Hepatocyte (in vitro differentiated cells): ENCODE results near the gene RGS6. TPM values are rescaled to one million over a fixed set of nuclear protein-coding genes. Genes with fewer than 3 reads are reported as not detected.

Source experiments
- DNase-seq: peaks from one replicate; pipeline ENCODE4 v3.0.0-alpha.2; 2016; ENCODE audit warnings: low spot score
- H2AFZ ChIP-seq: fragments of 200-600 bp; sonication (generic); 2 replicates; pipeline ENCODE4 v1.6.0; 2016; ENCODE audit warnings: antibody characterized with exemption, mild to moderate bottlenecking
- H3K27ac ChIP-seq: fragments of 200-600 bp; sonication (generic); 2 replicates; pipeline ENCODE4 v1.5.1; 2016; ENCODE audit warnings: mild to moderate bottlenecking
- H3K27me3 ChIP-seq: fragments of 200-600 bp; sonication (generic); 2 replicates; pipeline ENCODE4 v1.6.1; 2016
- H3K36me3 ChIP-seq: fragments of 200-600 bp; sonication (generic); replicated peaks from 2 replicates; pipeline ENCODE4 v1.5.1; 2016; ENCODE audit warnings: low read depth; ENCODE audit not compliant: insufficient read depth
- H3K4me1 ChIP-seq: fragments of 200-600 bp; sonication (generic); 2 replicates; pipeline ENCODE4 v1.5.1; 2016; ENCODE audit warnings: mild to moderate bottlenecking, moderate library complexity; ENCODE audit not compliant: insufficient read depth
- H3K4me2 ChIP-seq: fragments of 200-600 bp; sonication (generic); 2 replicates; pipeline ENCODE4 v1.6.0; 2016
- H3K4me3 ChIP-seq: fragments of 200-600 bp; sonication (generic); 2 replicates; pipeline ENCODE4 v1.5.1; 2016; ENCODE audit warnings: mild to moderate bottlenecking
- H3K79me2 ChIP-seq: fragments of 200-600 bp; sonication (generic); 2 replicates; pipeline ENCODE4 v1.6.0; 2017; ENCODE audit warnings: mild to moderate bottlenecking
- H3K9me2 ChIP-seq: fragments of 200-600 bp; sonication (generic); replicated peaks from 2 replicates; pipeline ENCODE4 v1.6.0; 2017; ENCODE audit warnings: mild to moderate bottlenecking; ENCODE audit not compliant: insufficient read depth
- H3K9me3 ChIP-seq: fragments of 200-600 bp; sonication (generic); 2 replicates; pipeline ENCODE4 v1.5.1; 2016; ENCODE audit warnings: low read depth, mild to moderate bottlenecking
- H4K20me1 ChIP-seq: fragments of 200-600 bp; sonication (generic); 2 replicates; pipeline ENCODE4 v1.6.0; 2016; ENCODE audit warnings: mild to moderate bottlenecking; ENCODE audit not compliant: insufficient read depth, poor library complexity, severe bottlenecking
- CTCF ChIP-seq: fragments of 200-600 bp; sonication (generic); IDR thresholded peaks from 2 replicates; pipeline ENCODE4 v1.5.1; 2016; ENCODE audit warnings: antibody characterized with exemption, mild to moderate bottlenecking; ENCODE audit not compliant: poor library complexity
- EZH2 ChIP-seq: fragments of 200-600 bp; sonication (generic); IDR thresholded peaks from 2 replicates; pipeline ENCODE4 v1.6.1; 2016; ENCODE audit warnings: antibody characterized with exemption, mild to moderate bottlenecking, borderline replicate concordance
- EZH2phosphoT487 ChIP-seq: fragments of 200-600 bp; sonication (generic); IDR thresholded peaks from one replicate; pipeline ENCODE4 v1.6.1; 2018; ENCODE audit warnings: antibody characterized with exemption, mild to moderate bottlenecking, low read depth, moderate library complexity; ENCODE audit not compliant: unreplicated experiment, severe bottlenecking
- WGBS: methylation state at CpG from one replicate; pipeline ENCODE4 v1.1.6; 2016; ENCODE audit warnings: low lambda C conversion rate; ENCODE audit errors: missing lambda C conversion rate; 5-methylcytosine and 5-hydroxymethylcytosine counted together
- polyA plus RNA-seq: library from polyadenylated mRNA; unstranded; fragments of >200 nt; fragmentation: Nextera tagmentation; extraction: Ambion mirVana; gene quantifications from 2 replicates; pipeline ENCODE4 v1.2.1, GENCODE V29; 2016
- total RNA-seq: library from RNA; depleted of rRNA; stranded (reverse); fragments of >200 nt; gene quantifications from 2 replicates; pipeline ENCODE4 v1.2.3, GENCODE V29; 2014

RGS6 gene
- total and polyA plus RNA-seq, 2 experiments from 2014 or later: 0.25 to 0.87 TPM

GRCh38 chr14:72555609-72556000, 623.4 kb downstream of the RGS6 start:
- DNase-seq: no peak
- no peaks in the 10 kb centered on the region for H3K9me3 ChIP-seq
- H3K36me3 ChIP-seq: no peaks in the 10 kb centered on the region
- TF ChIP-seq EZH2phosphoT487: no peak
- no peak for TF ChIP-seq CTCF
- TF ChIP-seq EZH2: no peak
- no peak overlapping the region for H2AFZ ChIP-seq
- peaks cover 3% of the 10 kb centered on the region for H3K27me3 ChIP-seq
- WGBS: 86% methylated on average over 7 of the region's 7 CpGs
- no peak overlapping the region for H3K4me3 ChIP-seq
- no peaks in the 10 kb centered on the region for H4K20me1 ChIP-seq
- no peaks in the 10 kb centered on the region for H3K4me1 ChIP-seq
- H3K79me2 ChIP-seq: no peaks in the 10 kb centered on the region
- no peak overlapping the region for H3K4me2 ChIP-seq
- H3K27ac ChIP-seq: no peak overlapping the region
- no peaks in the 10 kb centered on the region for H3K9me2 ChIP-seq

GRCh38 chr14:72557671-72558070, 625.4 kb downstream of the RGS6 start:
- no peaks in the 10 kb centered on the region for H3K9me2 ChIP-seq
- H4K20me1 ChIP-seq: no peaks in the 10 kb centered on the region
- TF ChIP-seq EZH2phosphoT487: no peak
- no peak for TF ChIP-seq EZH2
- TF ChIP-seq CTCF: no peak
- no peak overlapping the region for H3K4me3 ChIP-seq
- H3K27me3 ChIP-seq: no peaks in the 10 kb centered on the region
- no peak overlapping the region for H3K4me2 ChIP-seq
- H3K4me1 ChIP-seq: no peaks in the 10 kb centered on the region
- H3K79me2 ChIP-seq: no peaks in the 10 kb centered on the region
- no peaks in the 10 kb centered on the region for H3K9me3 ChIP-seq
- no peak overlapping the region for H2AFZ ChIP-seq
- no peak overlapping the region for H3K27ac ChIP-seq
- H3K36me3 ChIP-seq: no peaks in the 10 kb centered on the region
- DNase-seq: no peak
- 91% methylated on average over 6 of the region's 6 CpGs for WGBS

GRCh38 chr14:72558721-72559120, 626.5 kb downstream of the RGS6 start:
- Histone ChIP-seq H3K79me2 (no peaks in the 10 kb centered on the region), H3K9me2 (no peaks in the 10 kb centered on the region), H3K36me3 (no peaks in the 10 kb centered on the region), H3K27ac (no peak overlapping the region), H3K9me3 (no peaks in the 10 kb centered on the region), H3K4me3 (no peak overlapping the region), H4K20me1 (no peaks in the 10 kb centered on the region), H3K4me1 (no peaks in the 10 kb centered on the region), H3K27me3 (no peaks in the 10 kb centered on the region), H2AFZ (no peak overlapping the region), H3K4me2 (no peak overlapping the region)
- 85% methylated on average over 5 of the region's 5 CpGs for WGBS
- TF ChIP-seq EZH2 (no peak), CTCF (no peak), EZH2phosphoT487 (no peak)
- DNase-seq: no peak

- Histone ChIP-seq H3K27ac (no peak overlapping the region), H4K20me1 (no peaks in the 10 kb centered on the region), H3K27me3 (no peaks in the 10 kb centered on the region), H3K4me2 (no peak overlapping the region), H3K9me2 (no peaks in the 10 kb centered on the region), H3K4me3 (no peak overlapping the region), H3K4me1 (no peaks in the 10 kb centered on the region), H3K79me2 (no peaks in the 10 kb centered on the region), H3K9me3 (no peaks in the 10 kb centered on the region), H3K36me3 (no peaks in the 10 kb centered on the region), H2AFZ (no peak overlapping the region)
- TF ChIP-seq EZH2: no peak
- no peak for TF ChIP-seq CTCF
- no peak for TF ChIP-seq EZH2phosphoT487
- WGBS: 85% methylated on average over 11 of the region's 11 CpGs
- DNase-seq: no peak
Measured at GRCh38 chr14:72559202-72559601, 627.0 kb downstream of the RGS6 start.
